Stimulated activated CD4-positive, alpha-beta T cell treated with anti-CD3 and anti-CD28 coated beads, Interleukin-12 subunit alpha, Interleukin-12 subunit beta, amount 100 ng/mL, for 4 hours (primary cell): ENCODE measurements around the gene NID2.

Source experiments
- DNase-seq: peaks from one replicate; pipeline ENCODE4 v3.0.0-alpha.2; 2020

Gene NID2, protein sequence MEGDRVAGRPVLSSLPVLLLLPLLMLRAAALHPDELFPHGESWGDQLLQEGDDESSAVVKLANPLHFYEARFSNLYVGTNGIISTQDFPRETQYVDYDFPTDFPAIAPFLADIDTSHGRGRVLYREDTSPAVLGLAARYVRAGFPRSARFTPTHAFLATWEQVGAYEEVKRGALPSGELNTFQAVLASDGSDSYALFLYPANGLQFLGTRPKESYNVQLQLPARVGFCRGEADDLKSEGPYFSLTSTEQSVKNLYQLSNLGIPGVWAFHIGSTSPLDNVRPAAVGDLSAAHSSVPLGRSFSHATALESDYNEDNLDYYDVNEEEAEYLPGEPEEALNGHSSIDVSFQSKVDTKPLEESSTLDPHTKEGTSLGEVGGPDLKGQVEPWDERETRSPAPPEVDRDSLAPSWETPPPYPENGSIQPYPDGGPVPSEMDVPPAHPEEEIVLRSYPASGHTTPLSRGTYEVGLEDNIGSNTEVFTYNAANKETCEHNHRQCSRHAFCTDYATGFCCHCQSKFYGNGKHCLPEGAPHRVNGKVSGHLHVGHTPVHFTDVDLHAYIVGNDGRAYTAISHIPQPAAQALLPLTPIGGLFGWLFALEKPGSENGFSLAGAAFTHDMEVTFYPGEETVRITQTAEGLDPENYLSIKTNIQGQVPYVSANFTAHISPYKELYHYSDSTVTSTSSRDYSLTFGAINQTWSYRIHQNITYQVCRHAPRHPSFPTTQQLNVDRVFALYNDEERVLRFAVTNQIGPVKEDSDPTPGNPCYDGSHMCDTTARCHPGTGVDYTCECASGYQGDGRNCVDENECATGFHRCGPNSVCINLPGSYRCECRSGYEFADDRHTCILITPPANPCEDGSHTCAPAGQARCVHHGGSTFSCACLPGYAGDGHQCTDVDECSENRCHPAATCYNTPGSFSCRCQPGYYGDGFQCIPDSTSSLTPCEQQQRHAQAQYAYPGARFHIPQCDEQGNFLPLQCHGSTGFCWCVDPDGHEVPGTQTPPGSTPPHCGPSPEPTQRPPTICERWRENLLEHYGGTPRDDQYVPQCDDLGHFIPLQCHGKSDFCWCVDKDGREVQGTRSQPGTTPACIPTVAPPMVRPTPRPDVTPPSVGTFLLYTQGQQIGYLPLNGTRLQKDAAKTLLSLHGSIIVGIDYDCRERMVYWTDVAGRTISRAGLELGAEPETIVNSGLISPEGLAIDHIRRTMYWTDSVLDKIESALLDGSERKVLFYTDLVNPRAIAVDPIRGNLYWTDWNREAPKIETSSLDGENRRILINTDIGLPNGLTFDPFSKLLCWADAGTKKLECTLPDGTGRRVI (N-terminal part only)

DNA sequence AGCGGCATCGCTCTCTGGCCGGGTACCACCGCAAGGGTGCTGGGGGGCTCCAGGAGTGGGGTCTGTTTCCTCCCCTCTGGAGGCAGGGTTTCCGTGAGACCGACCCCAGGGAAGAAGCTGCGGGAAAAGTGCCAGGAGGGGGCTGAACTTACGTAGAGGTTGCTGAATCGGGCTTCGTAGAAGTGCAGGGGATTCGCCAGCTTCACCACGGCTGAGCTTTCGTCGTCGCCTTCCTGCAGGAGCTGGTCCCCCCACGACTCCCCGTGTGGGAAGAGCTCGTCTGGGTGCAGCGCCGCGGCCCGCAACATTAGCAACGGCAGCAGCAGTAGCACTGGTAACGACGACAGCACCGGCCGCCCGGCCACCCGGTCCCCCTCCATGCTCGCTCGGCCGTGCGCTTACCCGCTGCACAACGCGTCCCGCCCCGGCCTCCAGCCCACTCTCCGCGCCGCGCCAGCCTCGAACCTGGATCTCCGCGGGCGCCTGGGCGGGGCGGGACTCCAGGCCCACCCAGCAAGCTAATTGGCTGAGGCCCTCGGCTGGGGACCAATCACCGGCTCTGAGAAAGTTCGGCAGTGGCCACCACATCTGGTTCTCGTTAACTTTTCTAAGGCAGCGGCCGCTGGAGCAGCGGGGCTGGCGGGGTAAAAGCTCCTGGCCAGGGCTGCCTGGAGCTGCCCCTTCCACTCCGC is at the start of gene NID2:
NID2 (minus strand) TSS at position 445 of the 692 bp plus-strand sequence; CDS start at position 380, 65 bp downstream.
- DNase-seq, result peak; percentile 37

DNA sequence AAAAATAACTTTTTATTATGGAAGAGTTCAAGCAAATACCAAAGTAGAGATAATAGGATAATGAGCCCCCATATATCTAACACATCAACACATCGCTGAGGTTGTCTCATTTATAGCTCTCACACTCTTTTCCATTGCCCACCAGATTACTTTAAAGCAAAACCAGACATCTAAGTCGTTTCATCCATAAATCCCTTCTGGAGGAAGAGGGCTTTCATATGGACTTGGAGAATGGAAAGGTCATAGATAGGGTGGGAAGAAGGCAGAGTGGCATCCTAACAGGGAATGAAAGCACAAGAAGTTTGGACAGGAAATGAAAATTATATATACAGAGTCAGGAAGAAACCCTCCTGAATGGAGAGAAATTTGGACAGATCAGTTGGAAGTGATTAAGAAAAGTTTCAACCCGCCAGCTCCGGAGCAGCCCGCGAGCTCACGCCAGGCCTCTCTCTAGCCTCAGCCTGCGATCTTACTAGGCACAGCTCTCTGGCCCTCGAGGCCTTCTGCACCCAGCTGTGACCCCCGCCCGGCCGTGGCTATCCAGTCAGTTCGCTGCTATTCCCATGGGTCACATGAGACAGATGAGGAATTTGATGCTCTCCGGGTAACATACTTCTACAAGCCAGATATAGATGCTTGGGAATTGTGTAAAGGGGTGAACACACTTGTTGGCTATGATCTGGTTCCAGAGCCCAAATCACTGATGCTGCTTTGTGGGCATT is 48.4 kb upstream of the NID2 start:
- no peak for DNase-seq

DNA sequence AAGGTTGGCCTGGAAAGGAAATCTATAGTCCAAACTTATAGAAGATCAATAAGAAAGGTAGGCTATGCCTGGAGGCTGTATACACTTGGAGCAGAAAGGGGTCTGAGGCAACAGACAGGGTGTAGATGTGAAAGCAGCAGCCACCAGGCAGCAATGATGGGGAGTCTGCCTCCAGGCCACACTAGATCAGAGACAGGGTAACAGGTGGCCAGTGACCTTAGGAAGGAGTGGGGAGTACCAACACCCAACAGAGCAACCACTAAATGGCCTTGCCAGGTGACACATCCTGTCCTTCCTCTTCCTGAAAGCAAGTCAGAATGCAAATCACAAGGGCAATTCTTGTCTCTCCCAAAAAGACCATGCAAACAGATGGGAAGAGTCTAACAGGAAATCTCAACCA is 46.4 kb upstream of the NID2 start:
- no peak for DNase-seq

DNA sequence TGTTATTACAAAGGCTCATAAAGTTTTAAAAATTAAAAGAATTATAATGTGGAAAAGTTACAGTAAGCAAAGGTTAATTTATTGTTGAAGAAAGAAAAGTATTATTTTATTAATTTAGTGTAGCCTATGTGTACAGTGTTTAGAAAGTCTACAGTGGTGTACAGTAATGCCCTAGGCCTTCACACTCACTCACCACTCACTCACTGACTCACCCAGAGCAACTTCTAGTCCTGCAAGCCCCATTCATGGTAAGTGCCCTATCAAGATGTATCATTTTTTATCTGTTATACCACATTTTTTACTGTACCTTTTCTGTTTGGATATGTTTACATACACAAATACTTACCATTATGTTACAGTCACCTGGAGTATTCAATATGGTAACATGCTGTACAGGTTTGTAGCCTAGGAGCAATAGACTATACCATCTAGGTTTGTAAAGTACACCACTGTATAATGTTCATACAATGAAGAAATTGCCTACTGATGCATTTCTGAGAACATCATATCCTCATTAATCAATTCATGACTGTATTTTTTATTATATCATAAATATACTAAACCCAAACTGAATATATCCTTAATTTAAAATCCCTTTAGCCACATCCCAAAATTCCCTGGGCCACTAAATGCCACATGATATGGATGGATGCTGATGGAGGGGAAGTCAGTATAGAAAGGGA is 43.6 kb upstream of the NID2 start:
- no peak for DNase-seq

DNA sequence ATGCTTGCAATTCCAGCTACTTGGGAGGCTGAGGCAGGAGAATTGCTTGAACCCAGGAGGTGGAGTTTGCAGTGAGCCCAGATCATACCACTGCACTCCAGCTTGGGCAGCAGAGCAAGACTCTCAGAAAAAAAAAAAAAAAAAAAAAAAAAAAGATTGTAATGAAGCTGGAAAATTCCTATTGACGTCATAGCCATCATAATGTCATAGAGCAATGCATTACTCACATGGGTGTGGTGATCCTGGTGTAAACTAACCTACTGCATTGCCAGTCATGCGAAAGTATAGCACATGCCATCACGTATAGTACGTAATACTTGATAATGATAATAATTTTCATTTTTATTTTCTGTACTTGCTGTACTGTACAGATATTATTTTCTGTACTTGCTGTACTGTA is 42.7 kb upstream of the NID2 start:
- no peak for DNase-seq

DNA sequence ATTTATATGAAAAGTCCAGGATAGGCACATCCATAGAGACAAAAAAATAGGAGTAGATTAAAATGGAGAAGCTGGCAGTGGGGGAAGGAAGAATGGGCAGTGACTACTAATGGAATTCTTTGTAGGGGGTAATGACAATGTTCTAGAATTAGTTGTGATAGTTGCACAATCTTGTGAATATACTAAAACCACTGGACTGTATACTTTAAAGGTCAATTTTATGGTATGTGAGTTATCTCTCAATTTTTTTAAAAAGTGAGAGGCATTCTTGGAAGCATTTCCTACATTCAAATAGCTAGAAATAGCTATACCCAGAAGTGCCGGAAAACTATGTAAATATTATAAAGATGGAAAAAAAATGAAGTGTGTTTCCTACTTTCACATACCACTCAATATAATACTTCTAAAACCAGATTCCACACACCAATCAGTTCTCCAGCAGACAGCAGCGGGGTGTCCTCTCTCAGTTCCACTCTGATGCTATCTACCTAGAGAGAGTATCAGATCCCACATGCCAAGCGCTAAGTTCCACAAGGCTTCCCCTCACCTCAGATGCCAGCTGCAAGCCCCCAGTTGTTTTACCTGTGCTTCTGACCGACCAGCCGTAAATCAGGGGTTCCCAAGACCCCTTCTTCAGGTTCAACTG is 41.7 kb upstream of the NID2 start:
- no peak for DNase-seq

DNA sequence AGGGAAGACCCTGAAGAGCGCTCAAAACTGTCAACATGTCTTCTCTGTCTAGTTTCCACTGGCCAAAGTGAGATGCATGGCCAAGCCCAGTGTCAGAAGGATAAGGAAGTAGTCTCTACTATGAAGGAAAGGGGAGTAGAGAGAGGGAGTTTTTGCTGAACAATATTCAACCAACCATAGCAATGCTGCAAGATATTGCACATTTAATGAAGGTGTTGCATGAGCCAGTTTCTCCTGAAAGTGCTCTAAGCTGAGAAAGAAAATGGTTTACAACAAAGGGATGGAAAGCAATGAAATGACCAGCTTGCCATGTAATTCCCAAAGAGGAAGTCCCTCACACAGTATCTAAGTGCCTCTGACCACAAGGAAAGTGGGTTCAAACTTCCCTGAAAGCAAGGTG is 40.0 kb upstream of the NID2 start:
- DNase-seq, result no peak

DNA sequence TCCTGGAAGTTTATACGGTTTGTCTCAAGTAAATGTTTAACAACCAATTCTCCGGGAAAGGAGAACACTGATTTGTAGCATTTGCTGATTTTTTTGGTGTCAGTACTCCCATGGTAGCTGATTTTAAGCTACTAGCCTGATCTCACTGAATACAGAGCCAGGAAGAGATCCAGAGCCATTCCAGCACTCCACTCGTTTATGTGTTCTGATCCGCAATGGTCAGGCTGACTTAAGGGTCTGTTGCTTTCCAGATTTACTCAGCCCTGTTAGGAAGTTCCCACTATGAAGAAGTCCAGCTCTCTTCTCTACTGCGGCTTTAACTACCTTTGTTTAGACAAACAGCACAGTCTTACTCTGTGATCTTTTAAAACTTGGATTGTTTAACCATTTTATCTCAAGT is 38.0 kb upstream of the NID2 start:
- no peak for DNase-seq

DNA sequence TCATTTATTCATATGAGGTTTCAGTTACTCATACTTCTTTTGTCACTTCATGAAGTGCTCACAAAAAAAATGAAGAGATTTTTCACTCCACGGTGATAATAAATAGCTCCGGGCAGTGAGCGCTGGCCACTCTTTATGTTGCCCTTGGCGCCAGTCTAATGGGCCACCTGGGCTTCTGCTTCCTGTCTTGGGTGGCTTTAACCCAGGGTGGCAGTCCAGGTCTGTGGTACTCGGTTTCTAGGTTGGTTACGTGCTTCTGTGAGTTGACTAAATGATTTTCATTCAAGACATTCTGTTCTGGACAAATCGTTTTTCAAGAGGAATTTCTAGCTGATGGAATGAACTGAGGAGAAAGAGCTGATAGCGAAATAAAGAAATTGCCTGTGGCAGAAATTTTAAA is 34.6 kb upstream of the NID2 start:
- DNase-seq, result no peak

DNA sequence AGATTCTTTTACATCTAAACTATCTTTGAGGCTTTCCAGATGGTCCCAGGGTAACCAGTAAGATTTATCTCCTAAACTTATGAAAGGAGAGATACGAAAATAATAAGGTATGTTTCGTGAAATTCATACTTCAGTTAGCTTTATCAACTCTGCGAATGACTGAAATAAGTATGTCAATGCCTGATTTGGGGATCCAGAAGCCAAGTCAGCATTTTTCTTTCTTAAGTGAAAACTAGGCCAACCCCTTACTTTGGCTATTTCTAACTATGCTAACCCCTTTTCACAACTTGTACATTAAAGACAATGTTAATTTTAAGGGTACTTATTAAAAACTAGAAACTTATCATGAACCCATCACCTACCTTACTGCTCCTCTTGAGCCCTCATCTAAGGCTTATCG is 26.9 kb upstream of the NID2 start:
- no peak for DNase-seq

DNA sequence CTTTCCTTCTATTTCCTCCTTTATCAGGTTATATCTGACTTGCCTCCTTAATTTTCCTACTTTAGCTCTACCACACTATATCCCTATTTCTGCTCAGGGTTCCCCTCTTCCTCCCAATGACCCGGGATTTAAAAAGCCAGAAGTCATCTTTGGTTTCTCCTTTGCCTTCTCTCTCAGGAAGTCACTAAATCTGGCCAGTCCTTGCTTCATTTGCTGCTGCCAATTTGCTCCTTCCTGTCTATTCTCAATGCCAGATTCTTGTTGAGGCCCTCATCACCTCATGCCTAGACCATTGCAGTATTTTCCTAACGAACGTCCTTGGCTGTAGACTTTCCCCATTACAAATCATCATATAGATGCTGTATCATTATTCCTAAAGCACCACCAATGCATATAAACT is 26.5 kb upstream of the NID2 start:
- DNase-seq, result no peak

DNA sequence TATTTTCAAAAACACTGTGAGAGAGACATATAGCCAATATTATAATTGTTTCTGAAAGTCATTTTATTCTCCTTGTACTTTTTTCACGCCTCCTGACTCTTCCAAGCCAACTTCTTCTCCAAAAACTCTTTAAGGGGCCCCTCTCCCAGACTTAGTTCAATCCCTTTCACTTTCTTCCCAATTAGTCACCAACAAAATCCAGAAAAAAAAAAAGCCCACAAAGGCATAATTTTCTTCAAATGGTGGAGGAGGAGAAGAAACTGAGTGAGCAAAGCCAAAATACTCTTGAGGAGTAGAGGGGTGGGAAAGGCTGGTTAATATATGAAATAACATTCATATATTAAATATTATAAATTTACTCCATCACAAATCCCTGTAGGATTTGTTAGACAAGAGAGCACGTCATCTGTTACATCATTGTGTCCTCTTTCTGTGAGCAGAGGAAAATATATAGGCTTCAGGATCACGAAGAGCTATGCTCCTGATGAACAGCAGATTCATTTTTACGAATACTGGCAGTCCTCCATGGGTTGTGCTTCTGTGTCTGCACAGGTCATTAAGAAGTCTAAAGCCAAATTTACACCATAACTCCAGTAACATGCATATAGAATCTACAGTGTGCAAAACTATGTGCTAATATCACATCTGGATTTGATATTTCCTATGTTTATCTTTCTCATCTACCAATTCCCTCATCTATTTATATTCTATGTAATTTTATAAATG is 25.9 kb upstream of the NID2 start:
- no peak for DNase-seq

DNA sequence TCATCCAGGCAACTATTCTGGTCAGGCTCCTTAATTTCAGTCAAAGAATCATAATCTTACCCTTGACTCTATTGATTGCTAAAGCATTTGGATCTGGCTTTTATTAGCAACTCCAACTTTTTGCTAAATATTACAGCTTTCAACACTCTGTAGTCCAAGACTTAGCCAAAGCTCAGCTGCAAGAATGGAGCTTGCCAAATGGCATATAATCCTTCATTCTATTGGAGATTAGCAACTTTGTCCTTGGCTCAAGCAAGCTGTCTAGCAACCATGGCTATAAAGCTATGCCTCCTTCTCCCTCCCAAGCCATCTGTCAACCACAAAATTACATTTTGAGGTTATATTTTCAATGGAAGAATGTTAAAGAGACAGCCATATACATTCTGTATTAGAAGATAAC is 23.1 kb upstream of the NID2 start:
- DNase-seq, result no peak

DNA sequence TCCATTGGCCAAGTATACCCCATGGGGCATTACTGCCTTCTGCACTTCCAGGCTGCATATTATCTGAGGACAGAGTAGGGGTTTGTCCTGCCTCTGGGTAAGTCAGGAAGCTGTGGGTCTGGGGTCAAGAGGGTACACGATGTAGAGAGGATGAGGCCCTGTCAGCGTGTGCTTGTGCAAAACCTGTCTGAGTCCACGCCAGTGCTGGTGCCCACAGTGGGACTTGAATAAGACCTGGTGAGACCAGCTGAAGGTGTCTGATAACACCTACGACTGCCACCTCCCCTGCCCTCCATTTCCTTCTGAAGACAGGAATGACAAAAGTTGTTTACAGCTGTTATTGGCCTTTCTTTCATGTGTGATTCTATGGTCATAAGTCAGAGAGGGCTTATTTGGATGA is 22.1 kb upstream of the NID2 start:
- DNase-seq, result no peak

DNA sequence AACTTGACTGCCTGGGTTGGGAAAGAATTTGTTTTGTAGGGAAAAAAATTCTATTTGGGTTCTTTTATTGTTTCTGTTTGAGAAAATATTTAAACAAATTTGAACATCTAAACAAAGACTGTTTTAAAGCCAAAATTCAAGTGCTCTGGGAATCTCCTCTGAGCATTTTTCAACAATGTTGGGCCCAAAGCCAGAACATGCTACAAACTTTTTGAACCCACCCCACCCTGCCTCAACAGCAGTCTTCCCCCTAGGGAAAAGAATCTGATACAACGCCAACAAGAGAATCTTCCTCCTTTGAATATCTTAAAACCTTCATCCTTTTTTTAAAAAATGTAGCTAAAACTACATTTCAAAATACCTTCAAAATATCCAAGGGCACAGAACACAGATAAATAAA is 20.4 kb upstream of the NID2 start:
- DNase-seq, result no peak

DNA sequence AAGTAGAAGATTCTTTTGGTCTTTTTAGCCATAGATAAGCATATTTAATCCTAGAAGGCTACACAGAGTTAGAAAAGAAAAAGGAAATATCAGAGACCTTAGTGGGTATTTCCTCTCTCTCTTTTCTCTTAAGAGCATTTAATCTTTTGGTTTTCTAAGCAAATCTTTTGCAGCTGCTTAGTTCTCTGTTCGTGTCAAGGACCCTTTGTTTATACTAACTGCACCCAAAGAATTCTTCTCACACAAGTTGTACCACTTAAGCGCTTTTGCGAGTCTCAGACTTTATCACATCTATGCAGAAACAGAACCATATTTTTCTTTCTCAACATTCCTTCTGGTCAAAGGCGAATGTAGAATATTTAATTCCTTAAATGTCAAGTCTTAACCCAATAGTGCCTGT is 17.9 kb upstream of the NID2 start:
- no peak for DNase-seq

DNA sequence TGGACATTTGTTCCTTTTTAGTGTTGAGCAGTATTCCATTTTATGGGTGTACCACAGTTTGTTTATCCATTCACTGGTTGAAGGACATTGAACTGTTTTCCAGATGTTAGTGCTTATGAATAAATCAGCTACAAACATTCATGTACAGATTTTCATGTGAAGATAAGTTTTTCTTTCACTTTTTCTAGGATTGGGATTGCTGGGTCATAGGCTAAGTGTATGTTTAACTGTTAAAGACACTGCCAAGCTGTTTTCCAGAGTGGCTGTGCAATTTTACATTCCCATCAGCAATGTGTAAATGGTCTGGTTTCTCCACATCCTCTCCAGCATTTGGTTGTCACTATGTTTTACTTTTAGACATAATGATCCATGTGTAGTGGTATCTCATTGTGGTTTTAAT is 14.0 kb upstream of the NID2 start:
- no peak for DNase-seq

DNA sequence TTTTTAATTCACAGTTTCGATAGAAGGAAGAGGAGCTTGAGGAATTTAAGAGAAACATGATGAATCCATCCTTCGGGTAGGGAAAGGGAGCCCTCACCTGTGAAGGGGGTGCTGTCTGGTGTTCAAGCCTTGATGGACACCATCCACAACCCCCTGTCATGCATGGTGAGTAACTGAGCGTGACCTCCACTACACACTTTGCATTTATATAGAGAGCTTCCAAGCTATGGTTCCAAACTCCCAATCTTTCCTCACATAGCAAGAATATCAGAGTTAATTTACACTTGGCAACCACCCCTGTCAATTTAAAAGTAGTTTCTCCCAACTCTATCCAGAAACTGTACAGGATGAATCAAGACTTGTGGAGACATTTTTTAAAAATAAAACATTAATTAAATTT is 13.1 kb upstream of the NID2 start:
- DNase-seq, result no peak

DNA sequence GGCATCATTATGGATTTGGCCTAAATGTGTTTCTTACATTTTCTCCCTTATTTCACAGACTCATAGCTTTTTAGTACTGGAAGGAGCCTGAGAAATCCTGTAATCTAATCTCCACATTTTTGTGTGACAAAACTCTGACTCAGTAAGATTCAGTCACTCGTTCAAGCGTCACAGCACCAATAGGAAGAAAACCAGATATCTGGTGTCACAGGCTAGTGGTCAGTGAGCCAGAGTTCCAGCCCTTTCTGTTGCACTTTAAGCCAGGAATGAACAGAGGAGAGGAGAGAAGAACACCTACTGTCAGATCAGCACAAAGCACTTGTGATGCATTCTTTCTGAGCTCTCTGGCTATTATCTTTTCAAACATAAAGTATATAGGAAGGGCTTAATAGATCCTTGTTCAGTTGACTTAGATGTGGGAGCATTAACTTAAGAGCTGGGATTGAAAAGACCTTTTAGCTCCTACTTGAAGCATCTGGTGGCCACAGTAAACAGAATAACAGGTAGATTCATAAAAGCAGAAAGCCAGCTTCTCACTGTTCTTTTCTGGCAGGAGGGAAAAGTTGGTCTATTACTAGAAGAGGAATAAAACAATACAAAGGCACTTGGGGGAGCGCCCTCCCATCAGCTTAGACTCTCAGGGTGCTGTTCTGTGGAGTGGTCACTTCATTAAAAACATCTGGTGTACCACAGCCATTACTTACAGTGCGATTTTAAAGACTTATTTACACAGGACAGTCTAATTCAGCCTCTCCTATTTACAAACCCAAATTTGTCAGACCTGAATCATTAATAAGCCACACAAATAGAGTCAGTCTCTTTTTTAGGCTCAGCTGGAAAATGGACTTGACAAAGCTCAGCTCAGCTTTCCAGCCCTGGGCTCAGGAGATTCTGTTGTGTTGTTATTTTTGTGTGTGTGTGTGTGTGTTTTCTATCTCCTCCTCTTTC is 12.2 kb upstream of the NID2 start:
- DNase-seq, result no peak
